Ishikawa (cell line): ENCODE data around the gene DNER.

Source experiments
- CEBPB ChIP-seq: IDR thresholded peaks from 2 replicates; pipeline ENCODE4 v1.6.1; 2012
- CREB1 ChIP-seq: IDR thresholded peaks from 2 replicates; pipeline ENCODE4 v1.6.1; 2012; ENCODE audit warnings: low read depth
- EGR1 ChIP-seq: IDR thresholded peaks from 2 replicates; pipeline ENCODE4 v1.6.1; 2012
- EP300 ChIP-seq: IDR thresholded peaks from 2 replicates; pipeline ENCODE4 v1.6.1; 2012; ENCODE audit warnings: borderline replicate concordance
- FOXM1 ChIP-seq: IDR thresholded peaks from 2 replicates; pipeline ENCODE4 v1.6.1; 2012; ENCODE audit warnings: low read depth, borderline replicate concordance
- NFIC ChIP-seq: IDR thresholded peaks from 2 replicates; pipeline ENCODE4 v1.6.1; 2012
- RAD21 ChIP-seq: IDR thresholded peaks from 2 replicates; pipeline ENCODE4 v1.6.1; 2012; ENCODE audit warnings: low read depth
- TAF1 ChIP-seq: IDR thresholded peaks from 2 replicates; pipeline ENCODE4 v1.6.1; 2012; ENCODE audit warnings: low read depth, mild to moderate bottlenecking
- TCF12 ChIP-seq: IDR thresholded peaks from 2 replicates; pipeline ENCODE4 v1.6.1; 2012; ENCODE audit warnings: low read depth
- TEAD4 ChIP-seq: IDR thresholded peaks from 2 replicates; pipeline ENCODE4 v1.6.1; 2012
- YY1 ChIP-seq: IDR thresholded peaks from 2 replicates; pipeline ENCODE4 v1.6.1; 2012; ENCODE audit warnings: low read depth
- ZBTB7A ChIP-seq: IDR thresholded peaks from 2 replicates; pipeline ENCODE4 v1.6.1; 2012; ENCODE audit warnings: low read depth
- TF ChIP-seq, protein P1 (sequence below): IDR thresholded peaks from 2 replicates; pipeline ENCODE4 v1.6.1; 2012
- TF ChIP-seq, protein P2 (sequence below): IDR thresholded peaks from 2 replicates; pipeline ENCODE4 v1.6.1; 2012
- TF ChIP-seq, protein P3 (sequence below): IDR thresholded peaks from 2 replicates; pipeline ENCODE4 v1.6.1; 2012; ENCODE audit warnings: low read depth, mild to moderate bottlenecking

The DNER gene

DNA sequence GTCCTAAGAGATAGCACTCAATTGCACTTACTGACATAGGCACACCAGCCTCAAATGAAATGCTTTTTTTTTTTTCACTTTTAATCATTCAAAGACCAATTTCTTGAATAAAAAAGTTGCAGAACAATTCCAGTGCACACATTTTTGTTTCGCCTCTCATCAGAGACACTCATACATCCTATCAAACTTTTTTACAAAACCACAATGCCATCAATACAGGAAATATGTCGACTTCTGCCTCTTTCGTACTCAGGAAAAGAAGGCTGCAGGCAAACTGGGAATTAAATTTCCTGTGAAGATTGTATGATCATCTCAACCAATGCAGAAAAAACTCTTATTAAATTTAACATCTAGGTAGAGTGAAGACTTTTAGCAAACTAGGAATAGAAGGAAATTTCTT, 112.4 kb downstream of the DNER start:
- no peak for TF ChIP-seq TCF12
- TF ChIP-seq NFIC, result no peak
- TF ChIP-seq YY1, result no peak
- TF ChIP-seq, protein P1, sequence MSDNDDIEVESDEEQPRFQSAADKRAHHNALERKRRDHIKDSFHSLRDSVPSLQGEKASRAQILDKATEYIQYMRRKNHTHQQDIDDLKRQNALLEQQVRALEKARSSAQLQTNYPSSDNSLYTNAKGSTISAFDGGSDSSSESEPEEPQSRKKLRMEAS, result no peak
- TF ChIP-seq, protein P2, sequence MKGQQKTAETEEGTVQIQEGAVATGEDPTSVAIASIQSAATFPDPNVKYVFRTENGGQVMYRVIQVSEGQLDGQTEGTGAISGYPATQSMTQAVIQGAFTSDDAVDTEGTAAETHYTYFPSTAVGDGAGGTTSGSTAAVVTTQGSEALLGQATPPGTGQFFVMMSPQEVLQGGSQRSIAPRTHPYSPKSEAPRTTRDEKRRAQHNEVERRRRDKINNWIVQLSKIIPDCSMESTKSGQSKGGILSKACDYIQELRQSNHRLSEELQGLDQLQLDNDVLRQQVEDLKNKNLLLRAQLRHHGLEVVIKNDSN, result no peak
- no peak for TF ChIP-seq TEAD4
- TF ChIP-seq FOXM1, result no peak
- no peak for TF ChIP-seq ZBTB7A
- no peak for TF ChIP-seq CREB1
- no peak for TF ChIP-seq RAD21
- no peak for TF ChIP-seq TAF1
- no peak for TF ChIP-seq CEBPB
- TF ChIP-seq, protein P3, sequence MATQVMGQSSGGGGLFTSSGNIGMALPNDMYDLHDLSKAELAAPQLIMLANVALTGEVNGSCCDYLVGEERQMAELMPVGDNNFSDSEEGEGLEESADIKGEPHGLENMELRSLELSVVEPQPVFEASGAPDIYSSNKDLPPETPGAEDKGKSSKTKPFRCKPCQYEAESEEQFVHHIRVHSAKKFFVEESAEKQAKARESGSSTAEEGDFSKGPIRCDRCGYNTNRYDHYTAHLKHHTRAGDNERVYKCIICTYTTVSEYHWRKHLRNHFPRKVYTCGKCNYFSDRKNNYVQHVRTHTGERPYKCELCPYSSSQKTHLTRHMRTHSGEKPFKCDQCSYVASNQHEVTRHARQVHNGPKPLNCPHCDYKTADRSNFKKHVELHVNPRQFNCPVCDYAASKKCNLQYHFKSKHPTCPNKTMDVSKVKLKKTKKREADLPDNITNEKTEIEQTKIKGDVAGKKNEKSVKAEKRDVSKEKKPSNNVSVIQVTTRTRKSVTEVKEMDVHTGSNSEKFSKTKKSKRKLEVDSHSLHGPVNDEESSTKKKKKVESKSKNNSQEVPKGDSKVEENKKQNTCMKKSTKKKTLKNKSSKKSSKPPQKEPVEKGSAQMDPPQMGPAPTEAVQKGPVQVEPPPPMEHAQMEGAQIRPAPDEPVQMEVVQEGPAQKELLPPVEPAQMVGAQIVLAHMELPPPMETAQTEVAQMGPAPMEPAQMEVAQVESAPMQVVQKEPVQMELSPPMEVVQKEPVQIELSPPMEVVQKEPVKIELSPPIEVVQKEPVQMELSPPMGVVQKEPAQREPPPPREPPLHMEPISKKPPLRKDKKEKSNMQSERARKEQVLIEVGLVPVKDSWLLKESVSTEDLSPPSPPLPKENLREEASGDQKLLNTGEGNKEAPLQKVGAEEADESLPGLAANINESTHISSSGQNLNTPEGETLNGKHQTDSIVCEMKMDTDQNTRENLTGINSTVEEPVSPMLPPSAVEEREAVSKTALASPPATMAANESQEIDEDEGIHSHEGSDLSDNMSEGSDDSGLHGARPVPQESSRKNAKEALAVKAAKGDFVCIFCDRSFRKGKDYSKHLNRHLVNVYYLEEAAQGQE, result no peak
- TF ChIP-seq EGR1, result no peak
- no peak for TF ChIP-seq EP300

DNA sequence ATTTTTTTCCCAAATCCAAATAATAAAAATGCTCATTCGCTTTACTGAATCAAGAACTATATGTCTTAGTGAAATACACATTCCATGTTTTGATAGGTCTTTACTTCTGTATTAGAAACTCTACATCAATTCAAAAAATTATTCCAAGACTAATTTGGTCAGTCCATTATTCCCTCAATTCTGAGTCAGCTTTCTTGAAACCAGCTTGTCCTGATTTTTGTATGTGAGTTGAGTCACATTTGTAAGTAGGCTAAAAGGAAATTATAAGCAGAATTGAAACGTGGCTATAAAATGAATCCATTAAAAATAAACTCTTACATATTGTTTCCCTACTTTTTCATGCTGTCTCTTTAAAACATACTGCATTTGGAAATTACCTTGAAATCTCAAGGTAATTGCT, 113.0 kb downstream of the DNER start:
- TF ChIP-seq ZBTB7A (no peak), NFIC (no peak)

DNA sequence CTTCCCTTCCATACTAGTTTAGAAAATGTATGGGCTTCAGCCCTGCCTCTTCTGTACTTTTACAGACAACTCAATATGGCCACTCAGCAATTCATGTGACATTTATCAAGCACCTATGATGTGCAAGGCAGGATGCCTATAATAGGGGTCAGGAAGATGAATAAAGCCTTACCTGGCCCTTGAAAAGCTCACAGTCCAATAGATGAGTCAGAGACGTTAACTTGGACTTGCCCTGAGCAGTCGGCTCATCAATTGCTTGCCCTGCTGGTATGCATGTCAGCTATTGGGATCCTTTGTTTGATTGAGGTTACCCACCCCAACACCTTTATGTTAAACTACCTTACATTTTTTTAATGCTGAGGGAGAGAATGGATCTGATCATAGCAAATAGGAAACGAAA, 116.1 kb downstream of the DNER start:
- no peak for TF ChIP-seq RAD21

DNA sequence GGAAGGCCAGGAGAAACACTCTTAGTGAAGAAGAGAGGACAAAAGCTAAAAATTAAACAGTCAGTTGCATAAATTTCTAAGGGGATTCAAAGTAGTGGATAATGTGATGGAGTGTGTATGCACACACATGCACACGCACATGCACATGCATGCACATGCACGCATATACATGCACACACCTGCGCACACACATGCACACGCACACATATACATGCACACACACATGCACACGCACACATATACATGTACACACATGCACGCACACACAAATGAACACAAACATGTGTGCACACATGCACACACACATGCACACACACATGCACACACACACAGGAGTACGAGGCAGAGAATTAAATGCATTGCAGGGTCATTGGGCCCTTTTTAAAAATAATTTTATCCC, 117.6 kb downstream of the DNER start:
- TF ChIP-seq EGR1, result no peak
- TF ChIP-seq, protein P1, result no peak
- TF ChIP-seq TAF1, result no peak
- TF ChIP-seq ZBTB7A, result no peak
- TF ChIP-seq EP300, result no peak
- TF ChIP-seq, protein P2, result no peak
- no peak for TF ChIP-seq FOXM1
- no peak for TF ChIP-seq TEAD4
- no peak for TF ChIP-seq CEBPB
- TF ChIP-seq RAD21, result no peak
- TF ChIP-seq CREB1, result no peak
- TF ChIP-seq YY1, result no peak
- TF ChIP-seq TCF12, result no peak
- TF ChIP-seq NFIC, result no peak
- TF ChIP-seq, protein P3, result no peak

DNA sequence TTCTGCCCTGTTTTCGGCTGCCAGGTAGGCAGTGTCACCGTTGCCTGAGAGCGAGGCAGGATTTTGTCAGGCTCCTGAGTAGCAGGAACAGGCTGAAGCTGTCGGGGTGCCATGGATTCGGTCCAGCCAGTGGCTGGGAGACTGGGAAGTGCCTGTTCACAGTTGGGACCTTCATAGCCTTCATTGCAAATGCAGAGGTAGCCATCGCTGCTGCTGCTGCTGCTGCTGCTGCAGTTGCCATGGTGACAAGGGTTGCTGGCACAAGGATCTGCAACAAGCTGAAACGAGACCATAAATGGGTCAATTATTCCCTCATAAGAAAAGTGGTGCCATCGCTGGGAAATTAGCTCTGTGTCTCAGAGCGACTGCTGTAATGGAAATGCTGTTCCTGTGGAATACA, 122.7 kb downstream of the DNER start:
- TF ChIP-seq TEAD4, result no peak
- TF ChIP-seq, protein P1, result no peak
- TF ChIP-seq CREB1, result no peak
- TF ChIP-seq EGR1, result no peak
- no peak for TF ChIP-seq FOXM1
- no peak for TF ChIP-seq ZBTB7A
- no peak for TF ChIP-seq EP300
- TF ChIP-seq, protein P2, result no peak
- no peak for TF ChIP-seq CEBPB
- no peak for TF ChIP-seq YY1
- no peak for TF ChIP-seq NFIC
- TF ChIP-seq TAF1, result no peak
- no peak for TF ChIP-seq RAD21
- TF ChIP-seq, protein P3, result no peak
- TF ChIP-seq TCF12, result no peak
